Stimulated activated CD8-positive, alpha-beta memory T cell treated with anti-CD3 and anti-CD28 coated beads, Interleukin-12 subunit alpha, Interleukin-12 subunit beta, amount 100 ng/mL, for 4 hours (primary cell): ENCODE data around the gene FOXP4.

Experiments used
- DNase-seq: peaks from one replicate; pipeline ENCODE4 v3.0.0-alpha.2; 2020; ENCODE audit warnings: low read depth

FOXP4 gene

GRCh38 chr6:41545703-41546474 is at the start of gene FOXP4:
TSS of gene FOXP4 (plus strand) at chr6:41546381. CDS start at chr6:41565761, 19,380 bp downstream.
- DNase-seq = peak; percentile 69

- DNase-seq = no peak
These were observed 48.6 kb upstream of the FOXP4 start for GRCh38 chr6:41497573-41497972.

DNA sequence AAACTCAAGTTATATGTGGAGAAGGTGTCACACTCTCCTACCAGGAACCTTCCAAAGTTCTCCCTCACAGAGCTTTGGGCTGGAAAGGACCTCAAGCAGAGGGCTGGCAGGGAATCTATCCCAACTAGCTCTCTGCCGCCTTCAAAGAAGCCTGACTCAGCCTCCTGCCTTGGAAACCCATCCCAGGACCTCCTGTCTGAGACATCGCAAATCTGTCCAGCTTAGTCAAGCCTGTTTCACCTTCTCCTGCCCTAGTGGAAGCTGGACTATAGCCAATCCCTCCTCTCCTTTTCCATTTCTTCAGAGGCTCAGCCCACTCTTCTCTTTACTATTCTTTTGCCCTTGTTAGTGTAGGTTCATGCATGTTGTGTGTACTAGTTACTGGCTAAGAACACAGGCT is 48.2 kb upstream of the FOXP4 start:
- no peak for DNase-seq

DNA sequence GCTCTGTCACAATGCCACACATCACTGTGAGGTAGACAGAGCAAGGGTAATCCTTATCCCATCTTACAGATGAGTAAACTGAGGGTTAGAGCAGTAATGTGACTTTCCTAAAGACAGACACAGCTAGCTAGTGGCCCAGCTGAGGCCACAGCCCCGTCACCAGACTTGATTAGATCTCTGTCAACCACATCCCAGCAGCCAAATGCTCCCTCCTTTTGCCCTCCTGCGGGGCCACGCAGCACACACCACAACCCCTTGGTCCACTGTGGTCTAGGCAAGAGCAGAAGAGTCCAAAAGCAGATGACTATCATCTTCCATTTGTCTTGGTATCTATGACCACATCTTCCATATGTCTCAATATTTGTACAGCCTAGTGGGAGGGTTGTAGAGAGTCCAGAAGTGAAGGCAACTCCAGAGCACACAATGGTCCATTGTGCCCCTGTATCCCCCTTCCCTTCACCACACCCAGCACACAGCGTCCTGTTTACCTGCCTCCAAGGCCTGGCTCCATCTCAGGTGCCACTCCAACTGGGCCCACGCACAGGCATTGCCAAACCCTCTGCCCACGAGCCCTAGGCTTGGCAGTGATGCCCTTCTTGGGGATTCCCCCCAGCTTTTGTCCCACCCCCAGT is 47.1 kb upstream of the FOXP4 start:
- DNase-seq = no peak

DNA sequence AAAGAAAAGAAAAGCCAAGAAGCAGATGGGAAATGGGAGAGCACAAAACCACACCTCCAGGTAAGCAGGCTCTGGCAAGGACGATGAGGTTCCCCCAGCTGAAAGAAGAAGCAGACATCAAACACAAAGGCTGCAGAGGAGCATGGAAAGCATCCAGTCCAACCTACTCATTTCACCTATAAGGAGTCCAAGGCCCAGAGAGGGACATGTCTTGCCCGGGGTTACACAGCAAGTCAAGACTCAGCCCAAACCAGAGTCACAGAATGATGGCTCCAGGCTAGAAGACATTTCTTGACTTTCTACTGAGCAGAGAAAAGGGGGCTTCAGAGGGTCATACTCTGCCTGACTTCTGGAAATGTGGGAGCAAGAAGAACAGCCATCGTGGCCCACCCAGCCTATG is 45.6 kb upstream of the FOXP4 start:
- DNase-seq = no peak

GRCh38 chr6:41502566-41502916 is 43.6 kb upstream of the FOXP4 start:
- no peak for DNase-seq

- DNase-seq = no peak
These were observed 43.1 kb upstream of the FOXP4 start for GRCh38 chr6:41502917-41503671.

GRCh38 chr6:41503827-41504465 is 42.2 kb upstream of the FOXP4 start:
- peak; percentile 4 for DNase-seq

DNA sequence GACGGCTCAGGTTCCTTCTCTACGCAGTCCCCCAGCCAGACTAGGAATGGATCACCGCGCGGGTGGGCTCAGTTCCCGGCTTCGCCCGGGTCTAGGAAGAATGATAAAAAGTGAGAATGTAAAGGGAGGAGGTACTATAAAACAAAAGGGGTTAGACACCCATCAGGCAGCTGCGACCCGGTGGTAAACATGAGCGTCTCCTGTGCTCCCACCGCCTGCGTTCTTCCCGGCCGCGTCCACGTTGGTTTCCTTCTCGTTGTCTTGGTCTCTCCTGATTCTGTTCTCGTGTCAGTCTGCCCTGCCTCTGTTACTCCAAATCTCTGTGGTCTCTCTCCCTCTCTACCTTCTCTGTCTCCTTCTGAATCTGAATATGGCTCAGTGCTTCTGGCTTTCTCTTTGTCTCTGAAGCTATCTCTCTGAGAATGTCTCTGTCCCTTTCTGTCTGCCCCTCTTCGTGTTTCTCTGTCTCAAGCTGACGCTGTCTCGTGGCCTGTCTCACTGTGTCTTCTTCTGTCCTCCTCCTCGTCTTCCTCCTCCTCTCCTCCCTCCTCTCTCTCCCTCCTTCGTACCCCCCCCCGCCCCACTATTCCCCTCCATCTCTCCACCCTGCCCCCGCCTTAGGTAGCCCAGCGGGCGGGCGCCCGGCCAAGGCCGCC is 41.6 kb upstream of the FOXP4 start:
- no peak for DNase-seq

DNA sequence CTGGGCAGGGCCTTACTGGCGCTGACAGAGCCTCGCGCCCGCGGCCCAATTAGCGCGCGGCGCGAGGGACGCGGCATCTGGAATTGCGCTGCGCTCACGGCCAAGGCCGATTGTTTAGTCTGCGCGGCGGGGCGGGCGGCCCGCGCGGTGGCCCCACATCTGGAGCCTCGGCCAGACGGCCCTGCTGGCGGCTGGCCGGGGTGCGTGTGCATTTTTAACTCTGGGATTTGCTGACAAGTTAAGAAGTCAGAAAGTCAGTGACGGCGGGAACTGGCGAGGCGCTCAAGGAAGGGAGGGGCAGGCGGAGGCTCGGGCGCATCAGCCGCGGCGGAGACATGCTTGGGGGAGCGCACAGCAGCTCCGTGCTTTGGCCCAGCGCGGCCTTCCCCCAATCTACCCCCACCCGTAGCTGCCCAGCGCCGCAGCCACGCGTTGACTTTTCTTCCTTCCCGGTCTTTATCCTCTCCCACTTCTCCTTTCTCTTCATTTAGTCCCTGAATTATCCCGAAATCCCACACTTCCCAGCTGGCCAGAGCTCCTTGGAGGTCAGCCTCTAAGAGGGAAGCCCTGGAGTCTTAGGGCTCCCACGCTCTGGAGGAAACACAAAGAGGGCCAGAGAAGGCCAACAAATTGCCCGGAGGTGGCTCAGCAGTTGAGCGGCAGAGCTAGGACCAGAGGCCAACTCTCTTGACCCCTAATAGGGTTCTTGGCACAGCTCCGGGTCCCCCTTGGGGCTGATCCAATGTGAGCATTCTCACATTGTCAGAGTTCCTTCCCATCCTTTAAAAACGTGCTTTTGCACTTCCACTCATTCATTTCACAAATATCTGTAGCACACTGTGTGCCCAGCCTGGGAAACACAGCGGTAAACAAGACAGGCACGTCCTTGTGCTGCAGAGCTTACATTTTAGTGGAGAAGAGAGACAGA is 40.8 kb upstream of the FOXP4 start:
- no peak for DNase-seq

DNA sequence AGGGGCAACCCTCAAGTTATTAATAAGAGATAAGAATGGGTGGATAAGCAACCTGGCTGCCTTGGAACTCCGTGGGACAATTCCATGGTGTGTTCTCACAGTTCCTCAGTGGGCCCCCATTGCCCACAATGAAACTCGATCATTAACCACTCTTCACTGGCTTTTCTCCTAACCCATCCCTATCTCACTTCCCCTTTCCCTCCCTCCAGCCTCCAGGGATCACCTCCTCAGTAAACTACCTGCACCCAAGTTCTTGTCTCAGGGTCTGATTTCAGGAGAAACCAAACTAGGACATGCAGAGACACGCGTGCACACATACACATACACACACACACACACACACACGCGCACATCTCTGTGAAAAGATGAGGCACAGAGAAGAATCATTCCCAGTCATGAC is 37.7 kb upstream of the FOXP4 start:
- no peak for DNase-seq

DNA sequence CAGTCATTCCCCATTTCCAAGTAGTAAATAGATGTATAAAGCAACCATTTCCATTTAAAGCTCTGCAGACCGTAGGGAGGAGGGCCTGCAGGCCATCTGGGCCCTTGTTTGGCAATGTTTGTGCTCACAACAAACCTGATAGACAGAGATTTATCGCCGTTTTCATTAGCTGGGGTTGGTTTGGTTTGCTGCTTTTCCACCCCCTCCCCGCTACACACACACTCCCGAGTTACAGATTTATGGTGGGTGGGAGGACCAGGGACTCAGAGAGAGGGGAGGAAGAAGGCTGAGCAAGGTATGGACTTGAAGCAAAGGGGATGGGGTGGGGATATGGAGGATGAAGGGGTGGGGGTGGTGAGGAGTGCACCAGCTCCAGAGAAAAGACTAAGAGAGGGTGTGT is 36.6 kb upstream of the FOXP4 start:
- DNase-seq = no peak

DNA sequence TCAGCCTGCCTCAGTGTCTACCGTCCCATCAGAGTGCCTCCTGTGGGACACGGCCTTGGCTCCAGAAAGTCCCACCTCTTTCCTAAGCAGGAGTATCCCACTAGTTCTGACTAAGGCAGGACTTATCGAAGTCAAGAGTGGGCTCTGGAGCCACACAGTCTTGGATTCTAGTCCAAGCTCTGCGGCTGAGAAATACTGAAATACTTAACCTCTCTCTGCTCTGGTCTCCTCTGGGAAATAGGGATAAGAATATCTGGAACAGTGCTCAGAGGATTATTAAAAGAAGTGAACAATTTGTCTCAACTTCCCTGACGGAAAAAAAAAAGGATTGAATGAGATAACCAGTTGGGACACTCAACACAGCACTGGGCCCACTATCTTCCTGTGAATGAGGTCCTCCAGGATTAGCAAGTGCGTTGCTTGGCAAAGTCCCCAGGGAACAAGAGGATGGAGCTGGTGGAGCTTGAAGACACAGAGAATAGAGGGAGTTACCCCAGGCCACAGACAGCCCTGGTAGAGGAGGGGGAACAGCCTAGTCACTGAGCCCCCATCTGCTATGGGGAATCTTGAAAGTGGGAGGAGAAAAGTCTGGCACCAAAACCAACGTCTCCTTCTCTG is 34.6 kb upstream of the FOXP4 start:
- no peak for DNase-seq

GRCh38 chr6:41512146-41512701 is 34.0 kb upstream of the FOXP4 start:
- DNase-seq = no peak

- DNase-seq = no peak
These were observed 30.2 kb upstream of the FOXP4 start for GRCh38 chr6:41515995-41516394.

DNA sequence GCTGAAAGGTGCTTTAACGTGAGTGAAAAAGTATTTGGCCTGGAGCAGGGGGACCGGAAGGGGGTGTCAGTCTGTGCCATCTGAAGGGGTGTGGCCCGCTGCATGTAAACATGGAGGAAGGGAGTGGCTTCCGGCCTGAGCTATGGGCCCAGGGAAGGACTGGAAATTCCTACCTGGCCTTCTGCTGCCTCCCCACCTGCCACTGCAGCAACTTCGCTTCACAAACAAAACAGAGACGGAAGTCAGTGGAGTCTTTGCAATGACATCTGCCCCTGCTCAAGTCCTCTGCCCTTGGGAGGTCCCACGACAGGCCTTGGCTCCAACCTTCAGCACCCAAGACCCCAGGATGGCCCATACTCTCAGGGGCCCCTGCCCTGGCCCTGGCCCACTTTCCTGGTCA is 28.1 kb upstream of the FOXP4 start:
- DNase-seq = no peak

GRCh38 chr6:41519305-41519744 is 26.9 kb upstream of the FOXP4 start:
- DNase-seq = no peak

DNA sequence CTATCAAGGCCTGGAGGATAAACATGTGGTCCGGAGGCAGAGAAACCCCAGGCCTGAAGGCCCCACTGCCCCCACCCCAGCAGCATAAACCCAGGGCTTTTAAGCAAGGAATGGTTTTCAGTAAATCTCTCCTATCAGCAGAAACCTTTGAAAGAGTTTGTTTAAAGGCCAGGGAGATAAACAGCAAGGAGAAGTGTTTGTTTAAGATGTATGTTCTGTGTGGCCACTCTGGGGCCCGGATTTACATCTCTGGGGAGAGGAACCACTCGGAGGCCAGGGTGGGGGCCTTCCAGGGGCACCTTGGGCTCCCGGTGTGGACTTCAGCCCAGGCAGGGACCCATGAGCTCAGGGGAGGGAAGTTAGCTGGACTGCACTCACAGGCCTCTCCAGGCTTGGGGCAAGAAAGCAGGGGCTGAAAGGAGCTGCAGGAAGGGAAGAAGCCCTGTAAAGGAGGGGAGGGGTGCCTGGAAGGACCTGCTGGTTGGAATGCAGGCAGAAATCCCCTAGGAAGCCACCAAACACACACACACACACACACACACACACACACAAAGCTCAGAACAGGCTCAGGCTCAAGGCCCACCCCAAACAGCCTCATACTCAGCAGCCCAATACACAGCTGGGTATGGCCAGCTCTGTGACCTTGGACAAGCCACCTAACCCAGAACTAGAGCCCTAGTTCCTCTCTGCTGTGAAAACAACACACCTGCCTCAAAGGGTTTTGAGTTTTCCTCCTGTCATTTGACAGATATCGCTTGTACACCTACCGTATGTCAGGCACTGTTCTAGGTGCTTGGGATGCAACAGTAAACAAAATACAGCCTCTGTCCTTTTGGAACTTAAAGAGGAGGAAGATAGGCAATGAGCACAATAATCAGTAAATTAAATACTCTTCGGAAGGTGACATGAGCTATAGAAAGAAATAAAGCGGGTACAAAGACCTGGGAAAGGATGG is 26.2 kb upstream of the FOXP4 start:
- no peak for DNase-seq
